BLaER1 (cell line): ENCODE measurements around the gene ARF6.

Source experiments
- H3K27ac ChIP-seq: shearing (Covaris generic); formaldehyde crosslinking; 2 replicates; pipeline ENCODE4 v1.8.1; 2022
- H3K27me3 ChIP-seq: shearing (Covaris generic); formaldehyde crosslinking; 2 replicates; pipeline ENCODE4 v1.8.1; 2022
- H3K36me3 ChIP-seq: shearing (Covaris generic); formaldehyde crosslinking; 2 replicates; pipeline ENCODE4 v1.8.1; 2022
- H3K4me1 ChIP-seq: shearing (Covaris generic); formaldehyde crosslinking; 2 replicates; pipeline ENCODE4 v1.8.1; 2022
- H3K4me2 ChIP-seq: shearing (Covaris generic); formaldehyde crosslinking; 2 replicates; pipeline ENCODE4 v1.8.1; 2022
- H3K4me3 ChIP-seq: shearing (Covaris generic); formaldehyde crosslinking; 2 replicates; pipeline ENCODE4 v1.8.1; 2022
- H3K9ac ChIP-seq: shearing (Covaris generic); formaldehyde crosslinking; 2 replicates; pipeline ENCODE4 v1.8.1; 2022
- H3K9me3 ChIP-seq: shearing (Covaris generic); formaldehyde crosslinking; 2 replicates; pipeline ENCODE4 v1.8.1; 2022
- H4K20me1 ChIP-seq: shearing (Covaris generic); formaldehyde crosslinking; 2 replicates; pipeline ENCODE4 v1.8.1; 2022
- Cebpa-rat ChIP-seq: shearing (Covaris generic); IDR thresholded peaks from 2 replicates; pipeline ENCODE4 v1.8.1; 2022

ARF6 gene

DNA sequence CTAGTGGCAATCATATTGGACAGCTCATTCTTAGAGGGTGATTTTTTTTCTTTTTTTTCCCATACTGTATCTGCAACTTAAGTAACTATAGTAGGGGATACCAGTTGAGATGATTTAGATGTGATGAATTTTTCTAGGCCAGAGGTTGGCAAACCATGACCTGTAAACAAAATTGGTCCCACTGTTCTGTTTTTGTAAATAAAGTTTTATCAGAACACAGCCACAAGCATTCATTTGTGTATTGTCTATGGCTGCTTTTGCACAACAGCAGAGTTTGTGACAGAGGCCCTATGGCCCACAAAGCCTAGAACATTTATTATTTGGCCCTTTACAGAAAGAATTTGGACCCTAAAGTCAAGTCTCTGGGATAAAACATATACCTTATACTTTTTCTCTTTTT, 11.4 kb downstream of the ARF6 start:
- H3K9me3 ChIP-seq: no peaks in the 10 kb centered on the region
- peaks cover 7% of the 10 kb centered on the region; the same call in 1 of the 2 replicates for H3K4me1 ChIP-seq
- no peak overlapping the region for H3K27ac ChIP-seq
- H3K27me3 ChIP-seq: no peaks in the 10 kb centered on the region
- no peak overlapping the region for H3K4me3 ChIP-seq
- H4K20me1 ChIP-seq: no peaks in the 10 kb centered on the region
- no peak overlapping the region for H3K9ac ChIP-seq
- no peak for TF ChIP-seq Cebpa-rat
- H3K36me3 ChIP-seq: no peaks in the 10 kb centered on the region
- H3K4me2 ChIP-seq: no peak overlapping the region

DNA sequence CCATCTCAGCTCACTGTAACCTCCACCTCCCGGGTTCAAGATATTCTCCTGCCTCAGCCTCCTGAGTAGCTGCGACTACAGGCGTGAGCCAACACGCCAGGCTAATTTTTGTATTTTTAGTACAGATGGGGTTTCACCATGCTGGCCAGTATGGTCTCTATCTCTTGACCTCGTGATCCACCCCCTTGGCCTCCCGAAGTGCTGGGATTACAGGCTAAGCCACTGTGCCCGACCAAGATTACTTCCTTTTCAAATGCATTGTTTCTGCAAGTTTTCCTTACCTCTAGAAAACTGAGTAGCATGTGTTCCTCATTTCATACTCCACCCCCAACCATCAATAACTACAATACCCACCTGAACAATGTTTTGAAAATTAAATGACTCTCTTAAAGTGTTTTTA, 13.1 kb downstream of the ARF6 start:
- H3K27me3 ChIP-seq: no peaks in the 10 kb centered on the region
- no peaks in the 10 kb centered on the region for H4K20me1 ChIP-seq
- peaks cover 7% of the 10 kb centered on the region; the same call in 1 of the 2 replicates for H3K4me1 ChIP-seq
- H3K9ac ChIP-seq: no peak overlapping the region
- TF ChIP-seq Cebpa-rat: no peak
- H3K4me2 ChIP-seq: no peak overlapping the region
- H3K9me3 ChIP-seq: no peaks in the 10 kb centered on the region
- H3K4me3 ChIP-seq: no peak overlapping the region
- H3K36me3 ChIP-seq: no peaks in the 10 kb centered on the region
- H3K27ac ChIP-seq: no peak overlapping the region

DNA sequence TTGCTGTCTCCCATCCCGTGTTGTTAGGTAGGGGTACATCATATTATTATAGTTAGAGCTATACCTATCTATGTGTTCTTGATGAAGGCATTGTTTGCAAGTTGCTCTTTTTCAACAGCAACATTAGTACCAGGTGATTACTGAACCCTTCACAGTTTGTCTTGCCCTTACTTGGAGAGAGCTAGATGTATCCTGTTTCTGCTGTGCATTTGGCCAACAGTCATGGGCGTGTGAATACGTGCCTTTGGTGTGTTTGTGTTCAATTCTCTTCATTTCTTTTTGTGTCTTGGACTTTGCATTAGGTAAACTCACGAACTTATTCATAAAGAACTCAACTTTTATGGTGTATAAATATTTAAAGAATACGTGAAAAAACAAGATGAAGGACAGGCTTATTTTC, 14.3 kb downstream of the ARF6 start:
- no peak for TF ChIP-seq Cebpa-rat
- no peaks in the 10 kb centered on the region for H3K27me3 ChIP-seq
- H3K4me2 ChIP-seq: no peak overlapping the region
- no peaks in the 10 kb centered on the region for H3K9me3 ChIP-seq
- H3K36me3 ChIP-seq: no peaks in the 10 kb centered on the region
- H3K9ac ChIP-seq: no peak overlapping the region
- H4K20me1 ChIP-seq: no peaks in the 10 kb centered on the region
- H3K27ac ChIP-seq: no peak overlapping the region
- peaks cover 7% of the 10 kb centered on the region; the same call in 1 of the 2 replicates for H3K4me1 ChIP-seq
- no peak overlapping the region for H3K4me3 ChIP-seq

DNA sequence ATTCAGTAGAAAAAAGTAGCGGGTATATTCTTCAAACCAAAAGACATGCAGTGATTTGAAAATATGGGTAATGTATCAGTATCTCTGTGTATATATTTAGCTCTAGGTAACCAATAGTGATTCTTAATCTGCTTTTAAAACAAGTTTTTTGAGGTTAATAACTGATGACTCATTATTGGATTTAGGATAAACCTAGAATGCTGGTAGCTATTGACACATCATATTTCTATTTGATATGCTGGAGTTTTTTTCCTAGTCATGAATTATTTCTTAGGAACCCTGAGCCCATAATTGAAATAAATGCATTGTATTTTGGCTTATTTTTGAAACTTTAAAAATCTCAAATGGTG, 15.5 kb downstream of the ARF6 start:
- Histone ChIP-seq H3K27ac (no peak overlapping the region), H3K9me3 (no peaks in the 10 kb centered on the region), H3K4me2 (no peak overlapping the region), H3K4me1 (peaks cover 7% of the 10 kb centered on the region; the same call in 1 of the 2 replicates), H3K4me3 (no peak overlapping the region), H3K36me3 (no peaks in the 10 kb centered on the region), H3K27me3 (no peaks in the 10 kb centered on the region), H3K9ac (no peak overlapping the region), H4K20me1 (no peaks in the 10 kb centered on the region)
- TF ChIP-seq Cebpa-rat: no peak

DNA sequence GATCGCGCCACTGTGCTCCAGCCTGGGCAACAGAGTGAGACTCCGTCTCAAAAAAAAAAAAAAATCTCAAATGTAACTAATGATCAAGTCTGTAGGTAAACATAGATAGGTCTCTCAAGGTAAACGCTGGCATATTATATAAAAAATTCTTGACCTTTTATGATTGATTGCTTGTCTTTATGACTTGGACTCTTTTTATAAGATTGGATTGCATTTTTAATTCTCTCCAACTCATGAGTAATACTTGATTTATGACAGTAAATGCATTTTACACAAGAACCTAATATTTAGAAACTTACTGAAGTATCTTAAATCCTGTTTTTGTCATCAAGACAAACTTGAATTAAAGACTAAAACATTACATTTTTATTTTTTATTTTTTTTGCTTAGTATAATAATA, 16.1 kb downstream of the ARF6 start:
- Histone ChIP-seq H3K27ac (no peak overlapping the region), H3K4me1 (peaks cover 7% of the 10 kb centered on the region; the same call in 1 of the 2 replicates)

DNA sequence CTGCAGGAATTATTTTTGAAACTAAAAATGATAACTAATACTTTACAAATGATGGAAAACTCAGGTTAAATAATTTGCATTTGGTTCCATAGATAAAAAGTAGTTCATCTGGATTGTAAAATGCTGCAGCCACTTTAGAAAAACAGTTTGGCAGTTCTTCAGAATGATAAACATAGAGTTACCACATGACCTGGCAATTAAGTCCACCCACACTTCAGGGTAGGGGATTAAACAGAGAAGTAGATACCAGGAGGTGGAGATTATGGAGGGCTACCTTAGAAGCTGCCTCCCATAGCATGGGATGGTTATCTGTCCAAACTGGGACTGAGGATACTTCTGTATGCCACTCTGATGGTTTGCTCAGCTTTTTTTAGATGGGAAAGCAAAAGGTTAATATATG, 22.2 kb downstream of the ARF6 start:
- Histone ChIP-seq H3K4me1 (no peaks in the 10 kb centered on the region), H3K4me3 (no peak overlapping the region), H3K27me3 (no peaks in the 10 kb centered on the region), H3K9ac (no peak overlapping the region), H3K4me2 (no peak overlapping the region), H3K36me3 (no peaks in the 10 kb centered on the region), H4K20me1 (no peaks in the 10 kb centered on the region), H3K9me3 (no peaks in the 10 kb centered on the region), H3K27ac (no peak overlapping the region)
- TF ChIP-seq Cebpa-rat: no peak

More for the DNA sequence above, 16.1 kb downstream of the ARF6 start:
- Histone ChIP-seq H3K9me3 (no peaks in the 10 kb centered on the region), H3K9ac (no peak overlapping the region), H4K20me1 (no peaks in the 10 kb centered on the region), H3K36me3 (no peaks in the 10 kb centered on the region), H3K4me3 (no peak overlapping the region), H3K4me2 (no peak overlapping the region), H3K27me3 (no peaks in the 10 kb centered on the region)
- no peak for TF ChIP-seq Cebpa-rat

DNA sequence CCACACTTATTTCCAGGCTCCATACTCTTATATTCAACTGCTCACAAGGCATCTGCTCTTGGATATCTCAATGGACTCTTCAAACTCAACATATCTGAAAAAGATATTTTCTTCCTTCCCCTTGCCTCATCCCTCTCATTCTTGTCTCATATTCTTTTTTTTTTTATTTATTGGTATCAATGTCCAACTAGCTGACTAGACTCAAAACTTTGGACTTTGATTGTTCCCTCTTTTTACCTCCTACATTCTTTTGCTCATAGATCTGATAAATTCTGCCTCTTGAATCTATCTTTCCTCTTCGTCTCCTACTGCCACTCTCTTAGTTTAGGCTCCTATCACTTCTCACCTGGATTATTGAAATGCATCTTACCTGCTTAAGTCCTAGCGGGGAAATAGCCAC, 25.8 kb downstream of the ARF6 start:
- H3K9ac ChIP-seq: no peak overlapping the region
- H3K4me2 ChIP-seq: no peak overlapping the region
- H4K20me1 ChIP-seq: no peaks in the 10 kb centered on the region
- no peaks in the 10 kb centered on the region for H3K36me3 ChIP-seq
- no peaks in the 10 kb centered on the region for H3K27me3 ChIP-seq
- no peak overlapping the region for H3K4me3 ChIP-seq
- no peak overlapping the region for H3K27ac ChIP-seq
- 0 out of 2 replicates have a peak, but pooled peaks cover 5% of the 10 kb centered on the region for H3K4me1 ChIP-seq
- no peaks in the 10 kb centered on the region for H3K9me3 ChIP-seq
- TF ChIP-seq Cebpa-rat: no peak

DNA sequence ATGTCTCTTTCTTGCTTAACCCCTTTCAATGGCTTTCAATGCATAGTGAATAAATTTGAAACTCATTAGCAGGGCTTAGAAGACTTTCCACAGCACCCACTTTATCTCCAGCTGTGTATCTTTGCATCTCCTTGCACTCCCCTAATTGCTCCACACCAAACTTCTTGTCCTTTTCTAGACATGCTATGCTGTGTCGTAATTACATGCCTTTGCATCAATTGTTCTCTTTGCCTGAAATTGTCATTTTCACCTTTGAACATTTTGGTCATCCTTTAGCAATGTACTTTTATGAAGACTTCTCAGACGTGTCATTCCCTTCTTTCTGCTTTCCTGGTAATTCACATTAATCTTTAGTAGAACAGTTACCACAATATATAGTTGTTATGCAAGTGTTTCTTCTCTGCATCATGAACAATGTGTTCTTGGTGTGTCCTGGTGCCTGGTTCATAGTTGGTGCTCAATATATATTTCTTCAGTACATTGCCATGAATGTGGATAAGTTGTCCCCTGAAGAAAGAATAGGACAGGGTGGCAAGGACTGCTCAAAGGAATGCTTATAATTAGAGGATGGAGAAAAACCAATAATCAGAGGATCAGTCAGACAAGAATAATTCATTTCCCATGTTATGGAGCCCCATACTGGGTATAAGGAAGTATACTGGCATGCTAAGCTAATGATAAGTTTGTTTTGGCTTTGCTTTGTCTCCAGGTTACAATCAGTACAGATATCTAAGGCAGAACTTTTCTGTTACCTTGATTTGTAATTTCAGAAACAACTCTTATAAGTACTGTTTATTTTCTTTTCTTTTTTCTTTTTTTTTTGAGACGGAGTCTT, 27.2 kb downstream of the ARF6 start:
- H3K9ac ChIP-seq: no peak overlapping the region
- TF ChIP-seq Cebpa-rat: no peak
- H3K27ac ChIP-seq: no peak overlapping the region
- no peaks in the 10 kb centered on the region for H3K9me3 ChIP-seq
- H3K4me3 ChIP-seq: no peak overlapping the region
- no peaks in the 10 kb centered on the region for H4K20me1 ChIP-seq
- no peaks in the 10 kb centered on the region for H3K36me3 ChIP-seq
- no peaks in the 10 kb centered on the region for H3K27me3 ChIP-seq
- 0 out of 2 replicates have a peak, but pooled peaks cover 5% of the 10 kb centered on the region for H3K4me1 ChIP-seq
- no peak overlapping the region for H3K4me2 ChIP-seq

DNA sequence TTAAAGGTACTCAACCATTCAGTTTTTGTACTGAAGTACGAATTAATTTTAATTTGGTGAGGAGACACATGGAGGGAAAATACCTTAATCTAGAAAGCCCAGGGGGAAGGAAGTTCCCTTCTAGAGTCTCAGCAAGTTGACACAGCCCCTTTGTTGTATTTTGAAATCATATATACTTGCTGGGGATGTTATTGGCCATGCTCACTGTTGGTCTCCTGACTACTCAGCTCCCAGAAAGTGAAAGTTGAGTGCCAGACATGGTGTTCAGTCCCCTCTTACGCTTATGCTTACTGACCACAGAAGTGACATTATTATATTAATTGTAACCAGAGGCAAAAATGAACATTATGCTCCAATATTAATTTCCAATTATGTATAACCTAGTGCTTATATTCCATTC, 28.1 kb downstream of the ARF6 start:
- H3K9ac ChIP-seq: no peak overlapping the region

DNA sequence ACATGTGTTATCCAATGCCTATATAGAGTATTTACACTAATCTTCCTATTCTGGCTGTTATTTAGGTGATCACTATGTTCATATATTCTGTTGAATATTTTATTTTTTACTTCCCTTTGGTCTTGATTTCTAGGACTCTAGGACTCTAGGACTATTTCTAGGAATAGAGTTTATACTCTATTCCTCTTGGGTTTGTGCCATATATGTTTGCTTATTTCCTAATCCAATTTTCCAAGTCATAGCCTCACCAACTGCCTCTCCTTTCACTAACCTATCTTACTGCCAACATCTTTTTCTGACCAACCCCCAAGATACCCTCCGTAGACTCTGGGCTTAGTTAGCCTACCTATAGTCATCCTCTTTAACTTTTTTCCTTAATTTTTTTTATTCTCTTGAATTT, 28.5 kb downstream of the ARF6 start:
- TF ChIP-seq Cebpa-rat: no peak
- Histone ChIP-seq H4K20me1 (no peaks in the 10 kb centered on the region), H3K27me3 (no peaks in the 10 kb centered on the region), H3K27ac (no peak overlapping the region), H3K4me1 (0 out of 2 replicates have a peak, but pooled peaks cover 5% of the 10 kb centered on the region), H3K4me3 (no peak overlapping the region), H3K9me3 (no peaks in the 10 kb centered on the region), H3K36me3 (no peaks in the 10 kb centered on the region), H3K9ac (no peak overlapping the region), H3K4me2 (no peak overlapping the region)

More for the DNA sequence above, 28.1 kb downstream of the ARF6 start:
- H3K36me3 ChIP-seq: no peaks in the 10 kb centered on the region
- no peak overlapping the region for H3K4me2 ChIP-seq
- H3K9me3 ChIP-seq: no peaks in the 10 kb centered on the region
- H3K4me3 ChIP-seq: no peak overlapping the region
- no peak overlapping the region for H3K27ac ChIP-seq
- no peaks in the 10 kb centered on the region for H3K27me3 ChIP-seq
- no peak for TF ChIP-seq Cebpa-rat
- 0 out of 2 replicates have a peak, but pooled peaks cover 5% of the 10 kb centered on the region for H3K4me1 ChIP-seq
- H4K20me1 ChIP-seq: no peaks in the 10 kb centered on the region
